Astrocyte of the cerebellum (primary cell): ENCODE data around the gene RASAL1.

Experiments
- DNase-seq: peaks from one replicate; pipeline ENCODE4 v3.0.0-alpha.2; 2011; ENCODE audit warnings: low read depth
- H3K4me3 ChIP-seq: 2 replicates; pipeline ENCODE4 v1.5.1; 2011; ENCODE audit warnings: mild to moderate bottlenecking, low read depth, low read length, moderate library complexity
- CTCF ChIP-seq: IDR thresholded peaks from 2 replicates; pipeline ENCODE4 v1.5.1; 2012; ENCODE audit warnings: low read length, low read depth, moderate library complexity, mild to moderate bottlenecking; ENCODE audit errors: missing control alignments
- in situ Hi-C: cut with HindIII; loops from 2 replicates; pipeline ENCODE4 v1.10.0; 2017; ENCODE audit warnings: low sequenced_read_pairs

RASAL1 gene

GRCh38 chr12:113135178-113136127 lies at the start of gene RASAL1:
TSS of gene RASAL1 (minus strand) at chr12:113135761. CDS start at chr12:113135462, 299 bp downstream.
- no peak for DNase-seq
- in situ Hi-C loops: no loop called here
- no peak for TF ChIP-seq CTCF
- no peak within 1 kb of the TSS for H3K4me3 ChIP-seq

DNA sequence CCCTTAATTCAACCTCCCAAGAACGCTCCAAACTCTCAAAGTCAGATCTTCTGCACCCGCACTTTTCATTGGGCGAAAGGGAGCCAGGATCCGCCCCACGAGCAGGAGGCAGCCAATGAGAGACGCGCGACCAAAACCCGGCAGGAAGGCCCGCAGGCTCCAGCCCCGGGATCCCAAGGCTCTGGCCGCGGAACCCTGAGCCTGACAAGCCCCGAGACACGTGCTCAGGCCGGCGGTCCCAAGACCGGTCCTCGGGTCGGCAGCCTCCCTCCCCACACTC lies 49.3 kb upstream of the RASAL1 start:
- in situ Hi-C loops: no loop called here
- no peak for TF ChIP-seq CTCF
- H3K4me3 ChIP-seq: peak overlapping the region; percentile 75
- DNase-seq: peak; percentile 75

DNA sequence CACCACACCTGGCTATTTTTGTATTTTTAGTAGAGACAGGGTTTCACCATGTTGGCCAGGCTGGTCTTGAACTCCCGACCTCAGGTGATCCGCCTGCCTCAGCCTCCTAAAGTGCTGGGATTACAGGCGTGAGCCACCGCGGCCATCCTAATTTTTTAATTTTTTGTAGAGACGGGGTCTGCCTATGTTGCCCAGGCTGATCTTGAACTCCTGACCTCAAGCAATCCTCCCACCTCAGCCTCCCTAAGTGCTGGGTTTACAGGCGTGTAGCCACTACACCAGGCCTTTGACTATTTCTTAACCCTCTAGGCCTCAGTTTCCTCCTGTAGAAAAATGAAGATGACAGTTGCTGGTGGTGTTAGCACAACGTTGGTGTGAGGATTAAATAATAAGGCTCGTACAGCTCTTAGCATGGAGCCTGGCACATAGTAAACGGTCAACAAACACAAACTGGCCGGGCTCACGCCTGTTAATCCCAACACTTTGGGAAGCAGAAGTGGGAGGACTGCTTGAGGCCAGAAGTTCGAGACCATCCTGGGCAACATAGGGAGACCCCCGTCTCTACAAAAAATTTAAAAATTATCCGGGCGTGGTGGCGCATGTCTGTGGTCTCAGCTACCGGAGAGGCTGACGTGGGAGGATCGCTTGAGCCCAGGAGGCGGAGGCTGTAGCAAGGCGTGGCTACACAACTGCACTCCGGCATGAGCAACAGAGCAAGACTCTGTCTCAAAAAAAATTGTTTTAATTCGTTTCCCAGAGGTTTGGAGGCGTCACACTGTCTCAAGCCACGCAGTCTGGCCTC lies 48.7 kb upstream of the RASAL1 start:
- in situ Hi-C loops: no loop called here
- DNase-seq: no peak
- no peak for TF ChIP-seq CTCF
- peak overlapping the region; percentile 75 for H3K4me3 ChIP-seq

GRCh38 chr12:113183030-113183589 lies 47.5 kb upstream of the RASAL1 start:
- no peak for DNase-seq
- in situ Hi-C loops: no loop called here
- no peak for TF ChIP-seq CTCF
- no peak overlapping the region for H3K4me3 ChIP-seq

DNA sequence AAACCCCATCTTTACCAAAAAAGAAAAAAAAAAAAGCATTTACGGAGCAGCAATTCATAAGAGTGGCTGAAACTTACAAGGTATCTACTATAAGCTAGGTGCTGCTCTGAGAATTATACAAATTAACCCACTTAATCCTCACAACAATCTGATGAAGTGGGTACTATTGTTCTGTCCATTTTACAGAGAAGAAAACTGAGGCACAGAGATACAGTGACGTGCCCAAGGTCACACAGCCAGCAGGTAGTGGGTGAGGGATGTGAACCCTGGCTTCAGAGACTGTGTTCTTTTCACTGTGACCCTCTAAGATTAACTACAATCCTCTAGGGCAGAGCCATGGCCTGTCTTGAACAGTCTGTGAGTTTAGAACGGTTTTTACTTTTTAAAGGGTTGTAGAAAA lies 46.4 kb upstream of the RASAL1 start:
- no peak overlapping the region for H3K4me3 ChIP-seq
- DNase-seq: no peak
- in situ Hi-C loops: no loop called here
- TF ChIP-seq CTCF: no peak

- H3K4me3 ChIP-seq: no peak overlapping the region
- TF ChIP-seq CTCF: no peak
- no peak for DNase-seq
- in situ Hi-C loops: no loop called here
These were observed 44.8 kb upstream of the RASAL1 start for GRCh38 chr12:113180333-113180732.
